T-helper 1 cell treated with Interleukin-12 subunit alpha and Interleukin-12 subunit beta and Interleukin-4 antibody, amounts not matched to agents 30 ng/mL and 1 ng/mL, for 36 hours (primary cell): ENCODE data around the gene ARHGAP28. TPM values are rescaled to one million over a fixed set of nuclear protein-coding genes. Genes with fewer than 3 reads are reported as not detected.

ENCODE experiments used
- intact Hi-C: fragments of 100-400 bp; cut with micrococcal nuclease; formaldehyde crosslinking; loops from one replicate; pipeline ENCODE4 v1.15.1; 2024
- total RNA-seq: library from RNA; stranded (reverse); gene quantifications from 2 replicates; pipeline ENCODE4 v1.2.3, GENCODE V29; 2022

ARHGAP28 gene
- total RNA-seq, 1 donor from 2014 or later = not detected

DNA sequence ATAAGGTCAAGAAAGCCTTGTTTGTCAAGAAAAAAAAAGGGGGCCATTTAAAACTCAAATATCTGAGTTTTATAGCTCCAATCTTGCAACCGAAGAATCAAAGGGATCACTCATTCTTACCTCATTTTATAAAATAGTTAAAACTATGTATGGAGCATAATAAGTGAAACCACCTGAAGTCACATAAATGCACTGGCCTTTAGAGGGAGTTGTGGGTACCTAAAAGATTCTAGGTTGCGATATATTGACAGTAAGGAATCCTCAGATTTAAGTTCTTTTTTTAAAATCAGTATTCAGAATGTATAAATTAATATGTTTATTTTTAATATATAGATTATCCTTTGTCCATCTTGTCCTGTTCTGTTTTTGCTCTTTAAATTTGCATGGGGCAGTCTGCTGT lies 3.4 kb downstream of the ARHGAP28 start:
- intact Hi-C loops = no loop called here

DNA sequence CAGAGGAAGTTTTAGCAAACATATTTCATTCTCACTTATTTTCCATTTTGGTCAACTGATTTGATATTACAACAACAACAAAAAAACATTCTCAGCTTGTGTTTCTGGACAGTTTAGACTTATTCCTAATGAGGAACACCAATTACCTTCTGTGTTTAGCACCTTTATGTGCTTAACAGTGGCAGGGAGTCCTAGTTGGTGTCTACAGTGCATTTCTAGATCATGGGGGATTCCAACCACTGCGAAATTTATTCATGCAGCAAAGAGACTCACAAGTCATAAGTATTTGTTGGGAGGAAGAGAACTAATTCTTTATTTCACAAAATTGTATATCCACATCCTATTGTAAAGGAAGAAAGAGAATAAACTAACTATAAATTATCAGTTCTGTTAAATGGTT lies 4.2 kb downstream of the ARHGAP28 start:
- intact Hi-C loops = no loop called here

GRCh38 chr18:6734726-6735430 lies 5.4 kb downstream of the ARHGAP28 start:
- intact Hi-C loops = no loop called here

DNA sequence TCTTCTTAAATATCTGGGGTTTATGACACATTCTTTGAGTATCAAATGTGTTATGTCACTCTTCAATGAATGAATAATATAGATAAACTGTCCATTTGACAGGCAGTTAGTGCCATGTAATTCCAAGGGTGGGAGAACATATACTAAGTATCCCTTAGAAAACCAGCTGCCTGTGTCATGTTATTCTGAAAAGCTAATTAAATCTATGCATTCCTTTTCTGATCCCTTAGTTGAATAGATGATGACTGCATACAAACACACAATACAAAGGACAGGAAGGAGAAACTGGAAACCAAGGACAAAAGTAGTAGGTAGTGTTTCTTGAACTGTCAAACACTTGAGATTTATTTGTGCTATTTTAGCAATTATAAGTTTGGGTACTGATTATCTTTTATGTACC lies 8.3 kb downstream of the ARHGAP28 start:
- intact Hi-C loops = no loop called here

DNA sequence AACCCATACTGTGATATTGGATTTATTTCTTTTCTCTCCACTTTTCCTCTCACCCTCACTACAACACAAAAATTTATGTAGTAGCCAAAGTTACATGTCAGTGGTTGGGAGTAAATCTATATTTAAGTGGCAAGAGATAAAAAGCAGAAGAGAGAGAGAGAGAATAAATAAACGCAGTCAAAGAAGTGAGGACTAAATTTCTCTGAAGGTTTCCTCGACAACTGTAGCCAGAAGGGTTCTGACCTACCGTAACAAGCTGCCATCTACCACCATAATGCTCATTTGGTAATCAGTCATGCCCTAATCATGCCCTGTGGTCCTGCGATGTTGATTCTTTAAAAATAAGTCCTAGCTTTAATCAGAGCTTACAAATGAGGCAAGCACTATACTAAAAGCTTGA lies 9.1 kb downstream of the ARHGAP28 start:
- intact Hi-C loops = no loop called here

DNA sequence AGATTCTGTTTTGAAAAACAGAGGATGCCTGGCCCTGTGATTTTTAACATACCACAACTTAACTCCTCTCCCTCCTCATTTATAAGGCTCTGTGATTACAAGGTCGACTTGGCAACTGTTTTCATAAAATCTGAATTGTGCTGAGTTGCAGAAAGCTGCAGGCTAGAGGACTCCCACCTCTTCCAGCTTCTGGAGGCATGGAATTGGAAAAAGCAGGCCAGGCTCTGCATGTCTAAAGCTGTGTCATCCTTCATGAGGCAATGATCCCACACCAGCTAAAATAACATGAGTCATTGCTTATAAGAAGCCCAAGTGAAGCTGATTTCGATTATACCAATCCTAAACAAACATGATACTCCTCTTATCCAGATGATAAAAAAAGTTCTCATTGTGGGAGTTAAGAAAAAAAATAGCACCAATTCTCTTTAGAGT lies 11.7 kb downstream of the ARHGAP28 start:
- intact Hi-C loops = no loop called here

GRCh38 chr18:6741786-6742185 lies 12.3 kb downstream of the ARHGAP28 start:
- intact Hi-C loops = no loop called here

DNA sequence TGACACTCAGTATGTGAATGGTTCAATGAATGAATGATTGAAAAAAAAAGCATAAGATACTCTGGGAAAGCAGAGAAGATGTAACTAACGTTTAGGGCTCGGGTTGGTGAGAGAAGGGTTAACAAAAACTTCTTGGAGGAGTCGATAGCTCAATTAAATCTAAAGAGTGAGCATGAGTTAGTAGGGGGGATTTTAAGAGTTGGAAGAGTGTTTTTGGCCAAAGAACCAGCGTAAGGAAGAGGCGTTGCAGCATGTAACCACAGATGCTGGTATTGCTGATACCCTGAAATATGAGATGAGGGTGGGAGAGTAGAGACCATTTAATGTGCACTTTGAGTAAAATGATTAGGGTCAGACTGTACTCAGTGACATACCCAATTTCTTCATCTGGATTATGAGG lies 14.5 kb downstream of the ARHGAP28 start:
- intact Hi-C loops = no loop called here

GRCh38 chr18:6744816-6745455 lies 15.4 kb downstream of the ARHGAP28 start:
- intact Hi-C loops = no loop called here

DNA sequence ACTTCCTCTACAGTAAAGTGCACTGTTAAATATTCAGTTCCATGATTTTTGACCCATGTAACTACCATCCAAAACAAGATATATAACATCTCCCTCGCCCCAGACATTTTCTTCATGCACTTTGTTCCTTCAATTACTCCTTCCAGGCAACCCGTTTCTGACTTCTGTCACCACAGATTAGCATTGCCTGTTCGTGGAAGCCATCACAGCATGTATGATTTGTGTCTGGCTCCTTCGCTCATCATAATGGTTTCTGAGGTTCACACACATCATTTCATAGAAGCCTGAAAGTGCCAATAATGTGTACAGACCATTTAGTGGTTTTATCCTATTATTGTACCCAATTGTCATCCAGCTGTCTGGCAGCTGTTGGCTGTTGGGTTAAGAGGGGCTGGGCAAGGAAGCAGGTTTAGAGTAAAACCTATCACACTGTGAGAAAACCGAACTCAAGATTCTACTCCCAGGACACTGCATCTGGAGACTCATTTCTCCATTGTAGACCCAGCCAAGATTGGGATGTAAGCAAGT lies 16.1 kb downstream of the ARHGAP28 start:
- intact Hi-C loops = no loop called here

DNA sequence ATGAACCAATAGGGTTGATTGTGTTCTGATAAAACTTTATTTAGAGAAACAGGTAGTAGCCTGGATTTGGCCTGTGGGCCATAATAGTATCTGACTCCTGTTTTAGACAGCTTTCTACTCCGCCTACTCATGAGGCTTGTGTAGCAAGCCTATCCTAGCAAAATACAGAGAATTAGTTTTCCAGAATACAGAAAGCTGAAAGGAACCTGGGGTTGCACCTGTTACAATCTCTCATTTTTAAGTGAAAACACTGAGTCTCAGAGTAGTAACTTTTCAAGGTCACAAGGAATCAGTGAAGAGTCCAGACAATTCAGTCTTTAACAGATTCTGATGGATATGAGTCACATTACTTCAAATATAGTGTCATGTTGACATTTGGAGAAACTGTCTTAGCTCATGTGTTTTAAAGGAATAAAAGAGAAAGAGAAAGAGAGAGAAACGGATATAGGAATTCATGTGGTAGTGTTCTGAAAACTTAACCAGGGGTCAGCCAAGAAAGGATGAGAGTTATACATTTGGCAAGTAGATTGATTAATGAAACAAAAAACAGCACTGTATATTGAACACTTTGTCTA lies 17.0 kb downstream of the ARHGAP28 start:
- intact Hi-C loops = no loop called here

DNA sequence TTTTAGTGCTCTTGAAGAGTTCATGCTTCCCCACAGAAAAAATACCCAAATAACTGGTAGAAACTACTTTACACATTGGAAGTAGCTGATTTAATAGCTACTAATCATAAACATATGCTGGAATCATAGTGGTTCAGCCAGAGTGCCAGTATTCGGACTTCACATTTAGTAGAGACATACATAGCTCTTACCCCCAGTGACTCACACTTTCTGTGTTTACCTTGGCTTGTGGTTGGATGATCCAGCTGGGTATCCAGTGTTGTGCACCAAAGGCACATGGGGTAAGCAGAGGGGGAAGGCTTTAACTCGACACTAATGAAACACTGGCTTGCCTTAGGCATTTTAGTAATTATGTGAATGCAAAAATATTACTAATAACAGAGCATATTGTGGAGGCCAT lies 18.1 kb downstream of the ARHGAP28 start:
- intact Hi-C loops = no loop called here

DNA sequence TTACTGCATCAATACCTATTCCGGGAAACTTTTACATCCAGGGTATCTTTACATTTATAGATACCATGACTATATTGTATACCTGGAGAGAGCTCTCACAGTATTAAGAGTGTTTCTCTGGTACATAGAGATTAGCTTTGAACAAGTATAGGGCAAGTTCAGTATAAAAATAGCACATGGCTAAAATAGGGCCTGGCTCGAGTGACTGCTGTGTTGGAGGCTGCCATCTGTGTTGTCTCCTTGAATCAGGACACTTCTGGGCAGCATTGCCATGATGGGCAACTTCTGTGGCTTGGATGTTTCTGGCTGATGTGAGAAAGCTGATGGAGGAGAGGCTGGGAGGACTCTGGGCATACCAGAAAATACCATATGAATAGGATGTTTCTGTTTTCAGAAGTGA lies 18.7 kb downstream of the ARHGAP28 start:
- intact Hi-C loops = no loop called here

- intact Hi-C loops = no loop called here
Measured at GRCh38 chr18:6750411-6750810, 20.9 kb downstream of the ARHGAP28 start.

GRCh38 chr18:6751222-6751621 lies 21.7 kb downstream of the ARHGAP28 start:
- intact Hi-C loops = no loop called here

DNA sequence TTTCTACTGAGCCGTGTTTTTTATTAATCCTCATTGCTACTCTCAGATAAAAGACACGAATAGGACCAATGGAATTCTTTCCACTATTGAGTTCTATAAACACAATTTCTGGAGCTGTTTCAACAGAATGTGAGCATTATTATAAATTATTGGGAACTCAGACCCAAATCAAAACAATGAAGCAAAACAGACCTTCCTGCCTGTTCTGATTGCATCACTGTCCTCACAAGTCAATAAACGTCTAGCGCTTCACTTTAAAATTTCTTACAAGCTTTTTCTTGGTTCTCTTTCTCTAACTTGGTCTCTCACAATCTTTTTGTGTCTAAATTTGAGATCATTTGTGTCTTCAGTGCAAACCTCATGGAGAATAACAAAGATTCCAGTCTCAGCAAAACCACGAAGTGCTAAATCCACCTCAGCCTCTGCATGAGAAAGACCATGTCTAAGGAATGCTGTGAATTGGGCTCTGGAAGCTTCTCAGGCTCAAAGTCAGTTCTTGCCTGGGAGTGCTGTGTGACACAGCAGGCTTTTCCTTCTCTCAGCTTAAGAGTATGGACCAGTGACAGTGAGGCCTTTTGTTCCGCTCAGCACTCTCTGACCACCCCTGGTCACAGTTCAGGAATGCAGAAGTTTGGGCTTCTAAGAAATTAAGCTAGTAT lies 22.8 kb downstream of the ARHGAP28 start:
- intact Hi-C loops = no loop called here

DNA sequence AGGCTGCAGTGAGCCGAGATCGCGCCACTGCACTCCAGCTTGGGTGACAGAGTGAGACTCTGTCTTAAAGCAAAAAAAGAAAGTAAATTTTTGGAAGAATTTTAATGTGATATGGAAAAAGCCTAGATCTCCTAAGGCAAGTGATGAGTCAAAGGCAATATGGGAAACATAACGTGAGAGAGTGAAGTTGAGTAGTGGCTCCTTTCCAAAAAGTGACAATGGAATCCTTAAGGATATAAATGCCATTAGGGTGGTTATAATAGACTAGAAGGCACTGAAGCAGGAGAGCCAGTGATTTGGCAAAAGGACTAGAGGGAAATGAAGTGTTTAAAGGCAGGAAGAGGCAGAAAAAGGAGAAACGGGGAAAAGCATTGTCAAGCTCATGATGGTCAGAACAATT lies 25.6 kb downstream of the ARHGAP28 start:
- intact Hi-C loops = no loop called here

DNA sequence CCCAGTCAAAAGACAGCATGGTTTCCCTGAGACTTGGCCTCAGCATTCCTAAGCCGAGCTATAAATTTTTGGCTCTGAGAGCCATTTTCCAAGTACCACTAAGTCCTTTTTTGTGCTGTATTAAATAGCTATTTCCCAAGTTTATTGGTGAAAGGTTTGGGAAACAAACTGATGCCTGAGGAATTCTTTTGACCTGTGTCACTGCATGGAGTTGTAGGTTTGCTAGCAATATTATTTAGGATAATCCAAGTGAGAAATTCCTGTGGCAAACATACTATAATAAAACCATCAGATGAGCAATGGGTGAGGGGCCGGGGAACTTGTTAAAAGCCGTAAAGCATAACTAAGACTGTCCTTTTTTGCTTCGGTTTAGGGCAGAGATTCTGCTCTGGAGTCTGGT lies 28.4 kb downstream of the ARHGAP28 start:
- intact Hi-C loops = no loop called here

DNA sequence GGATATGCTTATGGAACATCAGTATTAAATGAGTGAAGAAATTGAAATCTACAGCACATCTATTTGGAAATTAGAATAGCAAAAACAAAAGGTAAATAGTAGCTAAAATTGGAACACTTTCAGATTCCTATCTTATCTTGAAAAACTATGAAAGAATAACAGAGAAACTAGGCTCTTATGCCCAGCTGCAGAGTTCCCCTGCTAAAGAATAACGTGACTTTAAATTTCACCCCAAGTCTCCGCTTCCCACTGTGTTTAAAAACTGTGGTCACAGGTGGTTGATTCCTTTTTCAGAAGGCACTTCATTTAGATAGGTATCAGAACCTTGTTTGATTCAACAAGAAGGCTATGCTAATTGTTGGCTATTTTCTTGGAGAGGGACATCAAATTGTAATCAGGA lies 30.1 kb downstream of the ARHGAP28 start:
- intact Hi-C loops = no loop called here

GRCh38 chr18:6763524-6763923 lies 34.0 kb downstream of the ARHGAP28 start:
- intact Hi-C loops = no loop called here

DNA sequence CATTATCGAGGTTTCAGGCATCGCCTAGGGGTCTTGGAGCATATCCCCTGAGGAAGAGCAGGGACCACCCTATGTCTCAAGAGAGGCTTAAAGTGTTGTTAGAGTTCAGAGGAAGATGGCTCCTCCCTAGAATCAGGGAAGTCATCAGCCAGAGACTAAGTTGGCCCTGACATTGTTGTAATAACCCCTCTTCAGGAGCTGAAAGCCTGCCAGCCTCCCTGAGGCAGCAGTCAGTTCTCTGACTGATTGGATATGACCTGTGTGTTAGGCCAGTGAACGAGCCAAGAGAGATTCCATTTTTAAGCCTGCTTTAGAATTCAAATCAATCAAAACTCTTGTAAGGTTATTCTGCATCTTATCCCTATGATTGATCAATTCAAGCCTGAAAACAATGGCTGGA lies 34.9 kb downstream of the ARHGAP28 start:
- intact Hi-C loops = no loop called here

GRCh38 chr18:6773777-6774176 lies 44.3 kb downstream of the ARHGAP28 start:
- intact Hi-C loops = no loop called here
